ENCODE data around the gene ARL10.

The ARL10 gene

GRCh38 chr5:176412517-176413254 is 47.4 kb downstream of the ARL10 start:
- DNase-seq (ENCODE audit: low spot score): no peak

GRCh38 chr5:176413255-176413565 is 47.9 kb downstream of the ARL10 start:
- no peak for DNase-seq (ENCODE audit: low spot score)

- no peak for DNase-seq (ENCODE audit: low spot score)
Measured at GRCh38 chr5:176413709-176414191, 48.5 kb downstream of the ARL10 start.

- no peak for DNase-seq (ENCODE audit: low spot score)
Measured at GRCh38 chr5:176414704-176415103, 49.4 kb downstream of the ARL10 start.

GRCh38 chr5:176415240-176415951 is 50.1 kb downstream of the ARL10 start:
- no peak for DNase-seq (ENCODE audit: low spot score)

GRCh38 chr5:176415952-176416924 is 51.0 kb downstream of the ARL10 start, which contains the start of gene CLTB:
Gene CLTB (minus strand): TSS chr5:176416539. CDS start chr5:176416363, 176 bp downstream.
- peak; percentile 88 for DNase-seq (ENCODE audit: low spot score)

- DNase-seq (ENCODE audit: low spot score): no peak
Measured at GRCh38 chr5:176416965-176417364, 51.7 kb downstream of the ARL10 start.

- no peak for DNase-seq (ENCODE audit: low spot score)
Measured at GRCh38 chr5:176418251-176418650, 53.0 kb downstream of the ARL10 start.

- DNase-seq (ENCODE audit: low spot score): no peak
Measured at GRCh38 chr5:176420086-176420485, 54.8 kb downstream of the ARL10 start.

- DNase-seq (ENCODE audit: low spot score): no peak
Measured at GRCh38 chr5:176420972-176421544, 55.8 kb downstream of the ARL10 start.

- DNase-seq (ENCODE audit: low spot score): no peak
Measured at GRCh38 chr5:176424181-176424580, 58.9 kb downstream of the ARL10 start.

- no peak for DNase-seq (ENCODE audit: low spot score)
Measured at GRCh38 chr5:176425138-176425537, 59.9 kb downstream of the ARL10 start.

- DNase-seq (ENCODE audit: low spot score): no peak
Measured at GRCh38 chr5:176425791-176426190, 60.5 kb downstream of the ARL10 start.

- no peak for DNase-seq (ENCODE audit: low spot score)
Measured at GRCh38 chr5:176426876-176427275, 61.6 kb downstream of the ARL10 start.

GRCh38 chr5:176427971-176428370 is 62.7 kb downstream of the ARL10 start:
- DNase-seq (ENCODE audit: low spot score): no peak

- DNase-seq (ENCODE audit: low spot score): peak; percentile 22
Measured at GRCh38 chr5:176429972-176430371, 64.7 kb downstream of the ARL10 start.
